HG03469 (cell line): ENCODE results near the gene SLC6A18.

ENCODE experiments used
- ATAC-seq: cut with Tn5 transposase; IDR thresholded peaks from one replicate; pipeline ENCODE4 v1.9.1; 2021; ENCODE audit warnings: mild to moderate bottlenecking, moderate library complexity, moderate number of reproducible peaks; ENCODE audit not compliant: unreplicated experiment

SLC6A18 gene

DNA sequence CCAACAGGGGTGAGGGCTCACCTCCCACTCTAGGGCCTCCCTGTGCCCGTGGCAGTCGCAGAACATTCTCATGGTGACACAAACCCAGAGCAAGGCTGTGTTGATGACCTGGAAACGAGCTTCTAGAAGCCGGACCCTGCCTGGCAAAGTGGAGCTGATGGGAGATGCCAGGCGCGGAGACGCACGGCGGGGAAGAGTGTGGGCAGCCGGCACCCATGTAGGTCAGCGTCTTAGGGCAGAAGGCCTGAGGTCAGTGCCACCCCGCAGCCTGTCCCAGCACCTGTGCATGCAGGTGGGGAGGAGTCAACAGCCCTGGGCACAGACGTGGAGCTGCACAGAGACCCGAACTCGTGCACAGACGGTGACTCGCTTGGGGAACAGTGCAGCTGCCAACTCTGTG is 5.4 kb downstream of the SLC6A18 start:
- no peak for ATAC-seq

DNA sequence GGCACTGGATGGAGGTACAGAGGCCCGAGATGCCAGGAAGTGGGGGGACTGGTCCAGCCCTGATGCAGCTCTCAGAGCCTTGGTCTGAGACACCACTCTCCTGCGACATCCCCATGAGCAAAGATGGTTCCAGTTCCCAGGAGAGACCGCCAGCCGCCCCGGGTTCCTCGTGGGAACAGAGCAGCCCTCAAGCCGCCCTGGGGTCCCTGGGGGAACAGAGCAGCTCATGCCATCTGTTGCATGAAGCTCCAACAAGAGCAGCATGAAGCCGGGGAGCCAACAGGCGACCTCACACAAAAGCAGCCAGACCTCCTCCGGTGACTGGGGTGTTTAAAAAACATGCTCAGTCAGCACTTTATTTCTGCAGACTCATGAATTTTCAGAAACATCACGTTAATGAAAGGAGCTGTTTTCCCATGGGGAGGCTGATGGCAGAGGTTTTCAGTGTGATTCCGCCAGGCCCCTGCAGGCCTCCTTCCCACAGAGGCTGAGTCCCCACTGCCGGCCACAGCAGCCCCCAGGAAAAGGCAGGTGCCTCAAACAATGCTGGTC is 6.2 kb downstream of the SLC6A18 start:
- no peak for ATAC-seq

DNA sequence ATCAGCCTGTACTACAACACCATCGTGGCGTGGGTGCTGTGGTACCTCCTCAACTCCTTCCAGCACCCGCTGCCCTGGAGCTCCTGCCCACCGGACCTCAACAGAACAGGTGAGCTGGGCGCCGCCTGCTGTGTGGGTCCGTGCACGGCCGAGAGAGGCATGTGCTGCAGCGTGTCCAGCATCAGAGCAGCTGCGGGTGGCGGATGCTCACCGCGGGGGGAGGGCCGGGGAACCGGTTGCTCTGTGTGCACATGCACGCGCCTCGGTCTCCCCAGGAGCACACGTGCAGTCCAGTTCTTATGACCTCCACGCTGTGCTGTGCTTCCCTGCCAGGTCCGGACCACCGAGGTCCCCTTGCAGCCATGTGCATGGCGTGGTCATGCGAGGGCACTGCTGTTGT is 7.6 kb downstream of the SLC6A18 start:
- no peak for ATAC-seq

DNA sequence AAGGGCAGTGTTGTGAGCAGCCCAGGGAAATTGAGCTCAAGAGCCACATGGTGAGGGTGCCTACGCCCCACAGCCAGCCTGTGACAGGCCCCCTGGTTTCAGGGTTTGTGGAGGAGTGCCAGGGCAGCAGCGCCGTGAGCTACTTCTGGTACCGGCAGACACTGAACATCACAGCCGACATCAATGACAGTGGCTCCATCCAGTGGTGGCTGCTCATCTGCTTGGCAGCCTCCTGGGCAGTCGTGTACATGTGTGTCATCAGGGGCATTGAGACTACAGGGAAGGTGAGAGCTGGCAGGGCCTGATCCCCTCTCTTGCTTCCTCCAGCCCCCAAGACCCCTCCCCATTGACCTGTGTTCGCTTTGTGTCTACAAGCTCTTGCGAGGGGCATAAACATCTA is 10.2 kb downstream of the SLC6A18 start:
- ATAC-seq: no peak

DNA sequence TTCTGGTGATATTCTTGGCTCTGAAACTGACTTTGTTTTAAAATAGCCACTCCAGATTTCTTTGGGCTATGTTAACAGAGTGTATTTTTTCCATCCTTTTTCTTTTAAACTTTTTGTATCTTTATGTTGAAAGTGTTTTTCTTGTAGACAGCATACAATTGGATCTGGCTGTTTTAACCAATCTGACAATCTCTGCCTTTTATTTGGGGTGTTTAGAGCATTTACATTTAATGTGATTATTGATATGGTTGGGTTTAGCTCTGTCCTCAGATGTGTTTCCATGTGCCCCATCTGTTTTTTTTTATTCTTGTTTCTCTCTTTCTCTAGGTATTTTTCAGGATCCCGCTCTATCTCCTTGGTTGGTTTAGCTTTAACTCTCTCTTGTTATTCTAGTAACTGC is 10.7 kb downstream of the SLC6A18 start:
- ATAC-seq: no peak

DNA sequence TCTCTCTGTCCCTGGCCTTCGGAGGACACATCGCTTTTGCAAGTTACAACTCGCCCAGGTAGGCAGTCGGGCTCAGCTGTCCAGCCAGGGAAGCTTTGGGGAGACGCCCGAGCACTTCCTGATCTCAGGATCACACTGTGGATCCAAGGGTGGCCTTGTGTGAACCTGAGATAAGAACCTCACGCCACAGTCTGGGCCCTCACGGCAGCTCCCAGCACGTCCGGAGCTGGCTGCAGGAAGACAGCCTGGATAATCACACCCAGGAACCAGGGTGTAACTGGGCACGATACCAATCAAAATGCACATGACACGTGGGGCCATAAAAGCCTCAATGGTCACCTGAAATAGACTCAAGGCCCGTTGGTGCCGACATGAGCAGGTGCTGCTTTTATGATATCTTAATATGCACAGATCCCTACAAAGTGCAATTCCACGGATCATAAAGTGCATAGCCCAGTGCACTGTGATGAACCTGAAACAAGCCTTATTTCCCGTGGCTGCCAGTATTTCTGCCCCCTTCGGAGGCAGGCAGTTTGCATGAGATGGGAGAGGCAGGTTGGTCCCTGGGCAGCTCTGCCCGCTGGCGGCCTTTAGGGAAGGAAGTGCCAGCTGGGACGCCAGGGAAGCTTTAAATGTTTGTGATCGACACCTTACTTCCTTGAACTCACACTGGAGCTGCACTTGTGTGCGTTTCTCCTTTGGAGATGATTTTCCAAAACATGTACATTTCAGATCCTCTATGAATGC is 14.5 kb downstream of the SLC6A18 start:
- ATAC-seq: no peak

DNA sequence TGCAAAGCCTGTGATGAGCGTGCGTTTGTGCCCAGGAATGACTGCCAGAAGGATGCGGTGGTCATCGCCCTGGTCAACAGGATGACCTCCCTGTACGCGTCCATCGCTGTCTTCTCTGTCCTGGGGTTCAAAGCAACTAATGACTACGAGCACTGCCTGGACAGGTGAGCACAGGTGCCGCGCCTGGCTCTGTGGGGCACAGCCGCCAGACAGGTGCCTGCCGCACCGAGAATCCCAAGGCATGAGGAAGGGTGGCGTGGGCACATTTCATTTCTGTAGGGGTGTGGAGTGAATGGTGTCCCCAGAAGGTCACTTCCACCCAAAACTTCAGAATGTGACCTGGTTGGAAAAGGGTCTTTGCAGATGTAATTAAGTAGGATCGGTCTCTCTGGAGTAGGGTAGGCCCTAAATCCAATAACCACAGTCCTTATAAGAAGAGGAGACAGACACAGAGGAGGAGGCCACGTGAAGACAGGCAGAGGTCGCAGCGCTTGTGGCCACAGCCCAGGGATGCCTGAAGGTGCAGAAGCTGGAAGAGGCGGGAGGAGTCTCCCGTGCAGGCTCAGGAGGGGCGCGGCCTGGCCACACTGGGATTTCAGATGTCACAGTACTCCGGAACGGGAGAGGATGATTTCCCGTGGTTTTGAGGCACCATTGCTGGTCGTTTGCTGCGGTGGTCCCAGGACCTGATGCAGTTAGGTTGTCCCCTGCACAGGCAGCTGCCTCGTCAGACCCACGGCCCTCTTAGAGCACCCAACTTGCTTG is 15.5 kb downstream of the SLC6A18 start:
- ATAC-seq: no peak

DNA sequence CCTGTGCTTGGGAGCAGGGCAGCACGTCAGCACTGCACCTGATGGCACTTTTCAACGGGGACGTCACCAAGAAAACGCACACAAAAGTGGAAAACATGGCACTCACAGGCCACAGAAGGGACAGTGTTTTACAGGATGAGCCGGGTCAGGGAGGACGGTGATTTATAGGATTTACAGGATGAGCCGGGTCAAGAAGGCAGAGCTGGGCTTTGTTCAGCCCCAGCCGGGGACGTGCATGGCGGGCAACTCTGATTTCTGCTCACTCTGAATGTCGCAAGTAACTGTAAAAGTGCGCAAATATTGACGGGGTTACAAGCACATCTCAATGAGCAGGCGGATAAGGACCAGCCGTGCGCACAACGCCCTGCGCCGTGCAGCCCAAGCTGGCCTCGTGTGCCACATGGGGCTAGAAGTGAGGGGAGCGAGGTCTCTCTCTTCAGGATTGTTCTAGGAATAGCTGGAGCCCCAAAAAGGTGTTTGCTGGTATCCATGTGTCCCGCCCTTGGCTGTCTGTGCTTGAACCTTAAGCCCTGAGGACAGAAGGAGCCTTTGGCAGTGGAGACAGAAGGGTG is 16.4 kb downstream of the SLC6A18 start:
- no peak for ATAC-seq

DNA sequence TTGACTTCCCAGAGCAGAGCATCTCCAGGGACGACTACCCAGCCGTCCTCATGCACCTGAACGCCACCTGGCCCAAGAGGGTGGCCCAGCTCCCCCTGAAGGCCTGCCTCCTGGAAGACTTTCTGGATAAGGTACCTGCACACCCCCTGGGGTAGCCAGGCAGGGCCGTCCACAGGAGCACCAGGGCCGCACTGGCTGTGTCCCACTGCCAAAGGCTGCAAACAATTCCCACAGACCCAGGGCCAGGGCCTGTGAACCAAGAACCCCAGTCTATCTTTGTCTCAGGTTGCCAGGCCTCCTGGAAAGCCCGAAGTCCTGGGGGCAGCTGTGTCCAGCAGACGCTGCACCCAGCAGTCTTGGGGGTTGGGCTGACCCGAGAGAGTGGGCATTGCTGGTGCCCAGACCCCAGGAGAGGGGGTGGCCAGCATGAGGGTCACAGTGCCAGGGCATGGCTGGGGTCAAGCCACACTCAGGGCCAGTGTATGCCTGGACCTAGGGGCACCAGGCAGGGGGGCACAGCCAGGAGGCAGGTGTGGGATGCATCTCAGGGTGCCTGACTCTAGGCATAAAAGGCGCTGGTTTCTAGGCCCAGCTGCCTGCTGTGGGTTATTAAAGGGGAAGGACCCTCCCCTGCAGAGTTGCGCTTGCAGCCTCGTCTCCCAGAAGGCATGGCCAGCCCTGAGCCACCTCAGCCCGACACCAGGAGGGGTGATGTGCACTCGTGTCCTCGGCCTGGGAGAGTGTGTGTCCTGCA is 17.7 kb downstream of the SLC6A18 start:
- ATAC-seq: no peak

DNA sequence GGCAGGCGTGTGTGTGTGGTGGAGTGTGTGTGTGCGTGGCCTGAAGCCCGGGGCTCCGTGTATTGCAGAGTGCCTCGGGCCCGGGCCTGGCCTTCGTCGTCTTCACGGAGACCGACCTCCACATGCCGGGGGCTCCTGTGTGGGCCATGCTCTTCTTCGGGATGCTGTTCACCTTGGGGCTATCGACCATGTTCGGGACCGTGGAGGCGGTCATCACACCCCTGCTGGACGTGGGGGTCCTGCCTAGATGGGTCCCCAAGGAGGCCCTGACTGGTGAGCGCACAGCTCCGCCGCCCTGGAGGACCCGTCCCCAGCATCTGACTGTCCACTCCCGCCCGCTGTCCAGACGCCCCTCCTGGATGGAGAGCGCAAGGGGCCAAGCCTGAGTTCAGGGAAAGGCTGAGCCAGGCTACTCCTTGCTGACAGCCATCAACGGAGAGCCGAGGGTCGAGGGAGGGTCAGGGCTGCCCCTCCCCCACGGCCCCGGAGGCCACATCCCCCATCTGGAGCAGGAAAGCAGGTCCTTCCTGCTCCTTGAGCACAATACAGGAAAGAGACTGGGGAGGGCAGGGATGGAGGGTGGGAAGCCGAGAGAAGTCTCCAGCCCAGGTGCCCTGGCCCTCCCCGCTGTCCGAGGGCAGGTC is 18.4 kb downstream of the SLC6A18 start:
- no peak for ATAC-seq

DNA sequence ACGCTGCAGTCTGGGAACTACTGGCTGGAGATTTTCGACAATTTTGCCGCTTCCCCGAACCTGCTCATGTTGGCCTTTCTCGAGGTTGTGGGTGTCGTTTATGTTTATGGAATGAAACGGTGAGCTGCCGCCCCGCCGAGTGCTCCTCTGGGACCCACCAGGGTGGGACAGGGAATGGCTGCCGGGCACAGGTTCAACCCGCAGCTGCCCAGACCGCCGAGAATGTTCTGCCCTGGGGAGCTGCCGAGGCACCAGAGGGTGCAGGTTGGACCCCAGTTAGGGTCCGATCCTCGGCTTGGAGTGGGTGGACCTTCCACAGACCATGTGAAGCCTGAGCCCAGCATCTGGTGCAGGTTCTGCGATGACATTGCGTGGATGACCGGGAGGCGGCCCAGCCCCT is 19.1 kb downstream of the SLC6A18 start:
- no peak for ATAC-seq

DNA sequence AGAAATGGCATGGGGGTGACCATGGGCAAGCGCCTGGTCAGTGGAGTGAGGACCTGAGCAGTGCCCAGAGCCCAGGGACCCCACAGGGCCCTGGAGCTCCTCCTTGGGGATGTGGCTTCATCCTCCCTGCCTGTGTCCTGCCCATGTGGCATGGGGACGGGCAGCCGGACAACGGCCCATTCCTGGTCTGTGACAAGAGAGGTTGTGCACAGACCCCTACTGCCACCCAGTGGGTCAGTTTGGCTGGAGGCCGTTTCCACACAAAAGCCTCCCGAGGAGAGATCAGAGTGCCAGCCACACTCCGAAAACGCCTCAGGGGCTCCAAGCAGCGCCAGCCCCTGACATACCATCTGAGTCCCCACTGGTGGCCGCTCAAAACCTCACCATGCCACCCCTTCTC is 19.8 kb downstream of the SLC6A18 start:
- ATAC-seq: no peak

DNA sequence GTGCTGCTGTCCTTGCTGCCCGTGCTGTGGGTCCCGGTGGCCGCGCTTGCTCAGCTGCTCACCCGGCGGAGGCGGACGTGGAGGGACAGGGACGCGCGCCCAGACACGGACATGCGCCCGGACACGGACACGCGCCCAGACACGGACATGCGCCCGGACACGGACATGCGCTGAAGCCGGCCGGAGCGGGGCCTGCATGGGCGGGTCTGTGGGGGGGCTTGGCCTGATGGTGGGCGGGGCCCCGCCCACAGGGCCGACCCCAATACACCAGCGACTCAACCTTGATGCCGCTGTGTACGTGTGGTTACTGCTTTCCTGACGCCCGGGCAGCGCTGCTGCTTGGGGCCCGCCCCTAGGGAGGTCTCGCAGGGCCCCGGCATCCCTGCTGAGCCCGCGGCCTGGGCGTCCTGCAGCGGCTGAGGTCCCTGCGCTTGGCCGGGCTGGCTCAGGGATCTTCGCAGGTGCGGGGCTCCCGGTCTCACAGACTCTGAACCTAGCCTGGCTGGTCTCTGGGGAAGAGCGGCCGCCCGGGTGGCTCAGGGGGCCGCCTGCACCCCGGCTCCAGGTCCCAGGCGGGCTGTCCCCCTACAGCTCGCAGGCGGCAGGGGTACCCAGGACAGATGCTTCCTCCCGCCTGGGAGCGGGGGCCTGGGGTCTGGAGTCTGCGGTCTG is 20.9 kb downstream of the SLC6A18 start:
- ATAC-seq: no peak

DNA sequence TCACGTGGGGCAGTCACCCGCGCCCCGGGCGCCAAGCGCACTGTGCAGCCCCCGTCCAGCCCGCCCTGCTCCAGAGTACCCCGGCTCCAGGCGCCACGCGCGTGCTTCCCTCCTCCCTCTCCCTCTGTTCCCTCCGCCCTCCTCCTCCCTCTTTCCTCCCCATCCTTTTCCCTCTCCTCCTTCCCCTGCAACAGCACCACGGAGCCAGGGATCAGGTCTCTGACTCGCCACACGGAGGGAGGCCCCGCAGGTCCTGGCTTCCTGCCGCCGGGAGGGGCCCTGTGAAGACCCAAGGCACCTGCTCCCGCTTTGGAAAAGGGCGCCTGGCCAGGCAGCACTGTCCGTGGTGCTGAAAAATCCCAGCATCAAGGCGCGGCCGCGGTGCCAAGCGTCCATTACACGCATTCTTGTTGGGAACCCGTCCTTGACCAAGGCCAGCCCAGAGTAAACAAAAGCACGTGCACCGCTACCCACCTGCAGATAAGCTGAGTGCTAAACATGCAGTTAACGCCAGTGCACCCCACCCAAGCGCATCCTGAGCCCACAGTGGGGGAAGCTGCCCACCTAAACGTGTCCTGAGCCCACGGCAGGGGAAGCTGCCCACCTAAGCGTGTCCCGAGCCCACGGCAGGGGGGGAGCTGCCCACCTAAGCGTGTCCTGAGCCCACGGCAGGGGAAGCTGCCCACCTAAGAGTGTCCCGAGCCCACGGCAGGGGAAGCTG is 21.7 kb downstream of the SLC6A18 start:
- ATAC-seq: no peak

DNA sequence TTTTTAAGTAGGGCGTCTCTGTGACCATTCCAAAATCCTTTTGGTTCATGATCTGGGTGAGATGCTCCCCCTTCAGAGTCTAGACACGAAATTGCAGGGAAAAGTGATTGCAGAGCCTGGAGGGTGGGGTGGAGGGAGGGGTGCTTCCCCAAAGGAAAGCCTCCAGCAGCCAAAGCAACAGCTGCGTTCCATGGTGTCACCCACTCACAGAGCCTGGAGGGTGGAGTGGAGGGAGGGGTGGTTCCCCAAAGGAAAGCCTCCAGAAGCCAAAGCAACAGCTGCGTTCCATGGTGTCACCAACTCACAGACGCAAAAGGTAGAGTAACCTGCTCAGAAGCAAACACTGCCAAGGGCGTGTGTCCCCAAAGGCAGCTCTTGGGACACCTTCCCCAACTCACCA is 22.6 kb downstream of the SLC6A18 start:
- ATAC-seq: no peak

DNA sequence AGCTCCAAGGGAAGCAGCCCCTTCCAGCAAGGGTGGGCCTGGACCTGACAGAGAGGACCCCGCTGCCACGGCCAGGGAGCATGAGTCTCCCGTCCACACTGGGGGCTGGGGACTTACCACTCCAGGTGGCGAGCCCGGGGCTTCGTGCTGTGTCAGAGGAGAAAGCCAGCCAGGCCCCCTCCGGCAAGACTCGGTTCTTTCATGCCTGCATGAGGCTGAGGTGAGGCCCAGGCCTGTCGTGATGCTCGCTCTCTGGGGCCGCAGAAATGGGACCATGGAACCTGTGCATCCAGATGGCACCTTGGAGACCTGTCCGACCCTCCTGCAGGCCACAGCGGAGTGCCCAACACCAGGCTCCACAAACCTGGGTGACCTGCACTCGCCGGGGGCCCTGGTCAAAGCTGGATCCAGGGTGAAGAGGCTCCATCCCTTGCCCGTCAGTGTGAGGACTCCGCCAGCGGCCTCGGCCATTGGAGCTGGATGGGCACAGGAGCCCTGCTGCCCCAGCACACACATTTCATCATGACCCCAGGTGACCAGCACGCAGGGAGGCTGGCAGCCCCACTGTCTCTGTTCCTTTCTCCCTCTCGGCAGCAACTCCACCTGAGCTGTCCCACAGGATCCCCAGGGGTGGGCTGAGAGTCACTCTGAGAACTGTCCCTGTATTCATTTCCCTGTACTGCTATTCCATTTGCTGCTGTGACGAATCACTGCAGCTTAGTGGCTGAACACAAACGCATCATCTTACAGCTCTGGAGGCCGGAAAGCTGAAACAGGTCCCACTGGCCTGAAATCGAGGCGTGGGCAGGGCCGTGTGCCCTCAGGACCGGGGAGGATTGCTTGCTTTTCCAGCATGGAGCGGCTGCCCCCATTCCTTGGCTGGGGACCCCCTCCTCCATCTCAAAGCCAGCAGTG is 24.4 kb downstream of the SLC6A18 start:
- no peak for ATAC-seq

DNA sequence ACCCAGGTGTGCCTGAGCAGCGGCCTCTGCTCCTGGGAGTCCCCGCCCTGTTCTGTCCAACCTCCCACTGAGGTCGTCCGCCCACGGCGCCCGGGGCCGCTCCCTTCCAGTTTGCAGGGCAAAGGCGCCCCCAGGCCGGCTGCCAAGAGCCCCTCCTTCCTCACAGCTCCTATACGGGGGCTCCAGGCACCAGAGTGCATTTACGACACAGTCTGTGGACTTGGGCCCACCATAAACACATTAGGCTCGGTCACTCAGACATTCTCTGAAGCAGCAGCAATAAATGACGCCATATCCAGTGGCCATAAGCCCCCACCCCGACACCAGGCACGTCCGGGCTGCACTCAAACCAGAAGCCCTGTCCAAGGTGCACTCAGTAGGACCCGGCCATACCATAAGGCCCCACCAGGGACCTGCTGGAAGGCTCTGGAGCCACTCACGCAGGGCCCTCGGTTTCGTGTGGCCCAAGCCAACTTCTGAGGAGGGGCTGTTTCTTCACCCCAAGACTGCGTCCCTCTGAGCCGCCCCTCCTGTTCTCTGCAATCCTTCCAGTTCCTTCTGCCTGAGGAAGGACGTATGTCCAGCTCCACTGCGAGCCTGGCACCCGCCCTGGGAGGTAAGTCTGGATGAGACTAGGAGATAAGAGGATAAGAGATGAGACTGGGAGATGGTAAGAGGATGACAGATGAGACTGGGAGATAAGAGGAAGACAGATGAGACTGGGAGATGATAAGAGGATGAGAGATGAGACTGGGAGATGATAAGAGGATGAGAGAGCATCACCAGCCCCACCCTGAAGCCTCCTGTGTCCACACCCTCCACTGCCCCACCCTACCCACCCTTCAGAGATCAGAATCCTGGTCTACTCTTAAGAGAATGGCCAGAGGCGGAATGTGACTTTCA is 26.7 kb downstream of the SLC6A18 start:
- ATAC-seq: no peak
